ENCODE results near the gene KIF16B.
"Not testable (repeated sequence)": the region's sequence is repeated elsewhere in the genome, so short reads cannot be mapped to it uniquely, and the experiment has no call there.

KIF16B gene

DNA sequence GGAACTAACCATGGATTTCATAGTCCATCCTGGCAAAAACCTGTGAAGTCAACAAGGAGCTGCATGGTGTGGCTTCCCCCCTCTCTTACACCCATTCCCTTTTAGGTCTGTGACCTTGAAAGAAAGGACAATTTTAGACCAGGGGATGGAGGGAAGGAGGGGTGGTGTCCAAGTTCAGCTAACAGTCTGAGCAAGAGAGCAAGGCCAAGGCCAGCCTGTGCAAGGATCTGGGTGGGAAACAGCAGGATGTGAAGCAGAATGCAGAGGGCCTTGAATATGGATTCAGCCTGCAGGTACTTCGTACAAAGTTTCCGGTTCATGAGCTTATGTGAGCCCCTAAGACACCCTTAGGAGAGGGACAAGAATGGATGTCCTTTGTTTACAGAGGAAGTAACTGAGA is 293.0 kb downstream of the KIF16B start:
- DNase-seq: no peak

GRCh38 chr20:16279320-16279719 is 293.9 kb downstream of the KIF16B start:
- DNase-seq: no peak

DNA sequence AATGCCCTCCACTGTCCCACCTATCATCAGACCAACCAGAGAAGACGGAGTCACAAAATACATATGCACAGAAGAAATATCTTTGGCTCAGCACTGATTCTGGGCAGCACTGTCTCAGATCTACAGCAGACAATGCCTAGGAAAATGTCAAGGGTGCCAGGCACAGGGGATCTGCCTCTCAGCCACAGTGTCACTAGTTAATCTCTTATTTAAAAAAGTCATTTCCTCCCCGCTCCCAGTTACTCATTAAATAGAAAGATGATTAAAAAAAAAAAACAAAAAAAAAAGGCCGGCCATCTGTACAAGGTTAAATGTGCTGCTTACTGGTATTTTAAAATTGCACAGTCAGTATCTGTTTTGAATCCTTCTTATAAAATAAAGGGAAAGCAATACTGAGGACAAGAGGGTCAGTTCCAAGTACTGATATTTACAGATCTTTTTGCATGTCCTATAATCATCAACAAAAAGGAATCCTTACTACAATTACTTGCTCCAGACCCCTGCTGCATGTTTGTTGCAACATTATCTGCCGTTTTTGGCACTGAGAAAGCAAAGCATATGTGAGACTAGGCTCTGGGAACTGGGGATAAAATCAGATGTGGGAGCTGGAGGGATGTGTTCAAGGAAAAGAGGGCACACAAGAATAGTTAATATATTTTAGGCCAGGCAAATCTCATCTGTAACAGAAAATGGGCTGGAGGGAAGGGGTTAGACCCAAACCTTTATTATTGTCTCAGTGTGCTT is 299.3 kb downstream of the KIF16B start:
- no peak for DNase-seq

GRCh38 chr20:16272780-16273360 is 300.4 kb downstream of the KIF16B start:
- no peak for DNase-seq

- DNase-seq: no peak
Measured at GRCh38 chr20:16271450-16271849, 301.8 kb downstream of the KIF16B start.

- no peak for DNase-seq
Measured at GRCh38 chr20:16270989-16271388, 302.3 kb downstream of the KIF16B start.

GRCh38 chr20:16270314-16270931 is 302.8 kb downstream of the KIF16B start:
- DNase-seq: no peak

DNA sequence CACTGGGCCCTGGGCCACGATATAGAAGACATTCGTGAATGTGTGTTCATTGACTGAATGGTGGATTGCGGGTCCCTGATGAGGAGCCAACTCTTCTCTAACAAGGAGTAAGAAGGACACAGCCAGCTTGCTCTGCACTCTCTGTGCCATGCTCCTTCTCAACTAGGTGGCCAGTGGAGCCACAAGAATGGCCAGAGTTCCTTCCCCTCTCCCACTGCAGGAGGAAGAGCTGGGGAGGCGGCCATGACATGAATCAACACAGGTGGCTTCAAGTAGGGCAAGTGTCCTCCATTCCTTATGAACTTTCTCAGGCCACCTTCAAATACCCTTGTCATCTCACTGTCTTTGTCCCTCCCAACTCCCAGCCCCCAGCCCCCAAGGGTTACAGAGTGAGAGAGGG is 305.7 kb downstream of the KIF16B start:
- DNase-seq: no peak

GRCh38 chr20:16265334-16265733 is 307.9 kb downstream of the KIF16B start:
- DNase-seq: no peak

DNA sequence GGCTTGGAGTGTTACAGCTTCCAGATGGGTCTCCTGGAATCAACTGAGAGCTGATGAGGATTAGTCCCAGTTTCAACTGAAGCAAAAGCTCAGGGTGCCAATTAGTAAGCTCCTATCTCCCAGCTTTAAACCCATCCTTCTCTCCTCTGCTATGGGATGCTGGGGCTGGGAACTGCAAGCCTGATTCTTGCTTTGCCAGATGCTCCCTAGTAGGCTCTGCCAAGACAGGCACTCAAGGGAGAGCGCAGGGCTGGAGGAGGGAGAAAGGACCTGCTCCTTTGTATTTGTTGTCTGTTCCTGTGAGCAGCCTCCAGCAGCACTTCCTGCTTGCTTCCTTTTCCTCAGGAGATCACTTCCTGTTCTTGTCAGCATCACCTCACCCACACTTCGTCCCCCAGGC is 309.7 kb downstream of the KIF16B start:
- DNase-seq: no peak

- DNase-seq: no peak
Measured at GRCh38 chr20:16262594-16262993, 310.7 kb downstream of the KIF16B start.

DNA sequence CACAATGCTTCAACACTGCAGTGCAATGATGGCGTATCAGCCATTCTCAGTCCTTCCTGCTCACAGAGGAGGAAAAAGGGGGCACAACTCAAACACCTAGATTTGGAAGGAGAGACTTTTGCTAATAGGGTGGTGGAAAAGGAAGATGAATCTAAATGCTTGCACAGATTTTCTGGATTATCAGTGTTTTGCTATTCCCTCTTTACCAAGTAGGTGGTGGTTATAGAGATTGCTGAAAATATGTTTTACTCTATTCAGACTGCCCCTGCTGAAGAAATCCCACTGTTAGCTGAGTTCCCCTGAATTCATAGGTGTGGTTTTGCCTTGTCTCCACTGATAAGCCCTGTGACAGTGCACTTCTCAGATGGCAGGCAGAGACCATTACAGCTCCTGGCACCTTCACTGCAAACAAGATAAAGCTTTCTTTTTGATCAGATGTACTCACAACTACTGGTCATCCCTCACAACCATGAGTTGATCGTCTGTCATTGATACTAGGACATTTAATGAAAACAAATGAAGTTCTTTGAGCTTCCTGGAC is 311.4 kb downstream of the KIF16B start:
- no peak for DNase-seq

- no peak for DNase-seq
Measured at GRCh38 chr20:16260911-16261310, 312.3 kb downstream of the KIF16B start.

GRCh38 chr20:16260133-16260532 is 313.1 kb downstream of the KIF16B start:
- not testable (repeated sequence) for DNase-seq

DNA sequence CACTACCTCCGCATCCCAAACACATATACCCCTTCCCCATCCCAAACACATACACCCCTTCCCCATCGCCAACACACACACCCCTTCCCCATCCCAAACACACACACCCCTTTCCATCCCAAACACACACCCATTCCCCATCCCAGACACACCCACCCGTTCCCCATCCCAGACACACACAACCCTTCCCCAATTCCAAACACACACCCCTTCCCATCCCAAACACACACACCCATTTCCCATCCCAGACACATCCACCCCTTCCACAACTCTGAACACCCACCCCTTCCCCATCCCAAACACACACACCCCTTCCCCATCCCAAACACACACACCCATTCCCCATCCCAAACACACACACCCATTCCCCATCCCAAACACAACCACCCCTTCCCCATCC is 314.5 kb downstream of the KIF16B start:
- no peak for DNase-seq

DNA sequence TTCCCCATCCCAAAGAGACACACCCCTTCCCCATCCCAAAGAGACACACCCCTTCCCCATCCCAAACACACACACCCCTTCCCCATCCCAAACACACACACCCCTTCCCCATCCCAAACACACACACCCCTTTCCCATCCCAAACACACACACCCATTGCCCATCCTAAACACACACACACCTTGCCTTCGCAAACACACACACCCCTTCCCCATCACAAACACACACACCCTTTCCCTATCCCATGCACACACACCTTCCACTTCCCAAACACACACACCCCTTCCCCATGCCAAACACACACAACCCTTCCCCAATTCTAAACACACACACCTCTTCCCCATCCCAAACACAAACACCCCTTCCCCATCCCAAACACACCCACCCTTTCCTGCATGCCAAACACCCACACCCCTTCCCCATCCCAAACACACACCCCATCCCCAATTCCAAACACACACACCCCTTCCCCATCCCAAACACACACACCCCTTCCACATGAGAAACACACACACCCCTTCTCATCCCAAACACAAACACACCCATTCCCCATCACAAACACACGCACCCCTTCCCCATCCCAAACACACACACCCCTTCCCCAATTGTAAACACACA is 315.3 kb downstream of the KIF16B start:
- no peak for DNase-seq

- no peak for DNase-seq
Measured at GRCh38 chr20:16257021-16257420, 316.2 kb downstream of the KIF16B start.

GRCh38 chr20:16246870-16247269 is 326.4 kb downstream of the KIF16B start:
- DNase-seq: no peak

DNA sequence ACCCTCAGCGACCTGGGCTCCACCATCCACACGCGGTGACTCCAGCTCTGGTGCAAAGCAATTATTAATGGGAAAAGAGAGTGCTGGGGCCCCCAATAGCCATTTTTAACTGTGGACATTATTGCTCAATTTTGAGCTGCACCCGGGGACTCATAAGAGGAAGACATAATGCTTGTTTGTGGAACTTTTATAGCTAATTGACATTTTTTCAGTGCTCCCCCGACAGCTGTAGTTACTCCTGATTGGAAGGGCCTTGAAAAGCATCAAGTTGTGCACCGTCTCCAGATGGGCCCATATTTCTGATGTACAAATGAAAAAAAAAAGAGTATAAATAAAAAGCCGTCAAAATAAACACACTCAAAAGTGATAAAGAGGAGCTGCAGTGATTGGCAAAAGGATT is 327.0 kb downstream of the KIF16B start:
- DNase-seq: no peak

DNA sequence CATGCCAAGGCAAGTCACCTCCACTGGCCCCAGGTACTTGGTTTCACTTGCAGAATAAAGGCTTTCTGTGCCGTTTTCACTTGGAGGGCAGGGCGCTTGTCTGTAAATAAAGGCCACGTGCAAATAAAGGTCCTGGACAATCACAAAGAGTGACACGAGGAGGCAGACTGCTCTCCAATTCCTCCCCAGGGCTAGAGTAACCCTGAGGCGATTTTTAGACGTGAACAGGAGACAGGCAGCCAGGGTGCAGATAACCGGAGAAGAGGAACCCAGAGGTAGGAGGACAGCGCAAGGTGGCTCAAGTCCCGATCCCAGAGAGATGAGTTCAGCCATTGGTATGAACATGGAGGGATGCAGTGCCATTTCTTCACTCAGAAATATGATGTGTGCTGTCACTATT is 327.4 kb downstream of the KIF16B start:
- no peak for DNase-seq

GRCh38 chr20:16244892-16245291 is 328.4 kb downstream of the KIF16B start:
- no peak for DNase-seq

- DNase-seq: peak; percentile 17
Measured at GRCh38 chr20:16243470-16243869, 329.8 kb downstream of the KIF16B start.

DNA sequence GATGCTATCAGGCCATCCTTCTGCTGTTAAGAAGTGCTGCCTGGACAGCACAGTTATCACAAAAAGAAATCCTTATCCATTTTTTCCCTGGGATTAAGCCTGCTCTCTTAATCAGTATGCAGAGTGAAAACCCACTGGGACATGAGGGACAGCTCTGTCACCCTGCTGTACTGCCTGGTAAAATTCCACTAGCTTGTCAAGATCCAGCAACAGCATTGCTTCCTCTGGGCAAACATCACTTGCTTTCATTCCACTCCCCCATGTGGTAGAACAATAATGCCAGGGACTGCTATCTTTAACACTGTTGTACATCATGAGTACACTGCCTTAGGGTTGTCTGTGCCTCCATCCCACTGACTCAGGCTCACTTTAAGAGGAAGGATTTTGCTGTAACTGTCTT is 331.3 kb downstream of the KIF16B start:
- DNase-seq: no peak

DNA sequence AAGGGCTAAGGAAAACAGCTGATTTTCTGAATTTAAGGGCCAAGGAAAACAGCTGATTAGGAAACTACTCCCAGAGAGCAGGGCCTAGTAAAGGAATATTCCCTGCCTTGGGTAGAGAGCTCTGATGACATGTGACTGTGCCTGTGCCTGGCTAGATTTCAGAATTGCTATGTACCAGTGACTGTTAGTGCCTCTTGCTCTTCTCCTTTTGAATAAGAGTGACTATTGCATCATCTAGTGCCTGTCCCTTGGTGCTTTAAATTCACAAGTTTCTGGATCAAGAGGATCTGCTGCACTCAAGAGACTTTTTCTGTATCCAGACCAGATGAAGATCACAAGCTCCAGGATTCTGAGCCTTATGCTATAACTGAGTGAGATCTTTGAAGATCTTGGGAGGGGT is 332.9 kb downstream of the KIF16B start:
- DNase-seq: no peak
